ENCODE results near the gene CDX2. TPM values are rescaled to one million over a fixed set of nuclear protein-coding genes. Genes with fewer than 3 reads are reported as not detected.

CDX2 gene
- total RNA-seq, 2 donors from 2014 or later = 0.09 to 0.34 TPM

- H3K27ac ChIP-seq = peak overlapping the region in 1 of 2 donors; percentile 45
Observed at GRCh38 chr13:27954406-27954851, 14.7 kb downstream of the CDX2 start.

GRCh38 chr13:27953676-27954405, 15.3 kb downstream of the CDX2 start:
- WGBS = 3% methylated on average over 45 of the region's 71 CpGs
- peaks cover 3% of the 10 kb centered on the region for H3K27me3 ChIP-seq (replicated peaks; ENCODE audit: insufficient read depth)
- peak overlapping the region; percentile 18 to 36 for H3K4me3 ChIP-seq
- H3K4me1 ChIP-seq (replicated peaks) = no peaks in the 10 kb centered on the region
- H3K27ac ChIP-seq = peak overlapping the region in 1 of 2 donors; percentile 45
- DNase-seq (ENCODE audit: low spot score) = peak; percentile 47
- no peak for TF ChIP-seq POLR2AphosphoS5 (IDR thresholded peaks at IDR 0.05)
- TF ChIP-seq CTCF (IDR thresholded peaks at IDR 0.05) = peak; percentile 58 to 83 (median 68)
- no peaks in the 10 kb centered on the region for H3K36me3 ChIP-seq
- intact Hi-C loops (cut with DNase I) = no loop called here
- H3K9me3 ChIP-seq = no peaks in the 10 kb centered on the region

More at GRCh38 chr13:27954406-27954851, 14.7 kb downstream of the CDX2 start:
- H3K27me3 ChIP-seq (replicated peaks; ENCODE audit: insufficient read depth) = peaks cover 8% of the 10 kb centered on the region
- TF ChIP-seq POLR2AphosphoS5 (IDR thresholded peaks at IDR 0.05) = no peak
- no peak for TF ChIP-seq CTCF (IDR thresholded peaks at IDR 0.05)
- TF ChIP-seq POLR2A (IDR thresholded peaks at IDR 0.05) = no peak
- no peak for DNase-seq (ENCODE audit: low spot score)
- no peaks in the 10 kb centered on the region for H3K4me1 ChIP-seq (replicated peaks)
- no peaks in the 10 kb centered on the region for H3K36me3 ChIP-seq
- no peaks in the 10 kb centered on the region for H3K9me3 ChIP-seq
- WGBS = 7% methylated on average over 53 of the region's 56 CpGs
- peak overlapping the region; percentile 18 to 36 for H3K4me3 ChIP-seq
- intact Hi-C loops (cut with DNase I) = no loop called here

- H3K36me3 ChIP-seq = no peaks in the 10 kb centered on the region
- peak overlapping the region in 1 of 2 donors; percentile 36 for H3K4me3 ChIP-seq
- H3K4me1 ChIP-seq (replicated peaks) = no peaks in the 10 kb centered on the region
- 26% methylated on average over 30 of the region's 30 CpGs for WGBS
- TF ChIP-seq POLR2AphosphoS5 (IDR thresholded peaks at IDR 0.05) = no peak
- TF ChIP-seq POLR2A (IDR thresholded peaks at IDR 0.05) = no peak
- no peak for TF ChIP-seq CTCF (IDR thresholded peaks at IDR 0.05)
- H3K27ac ChIP-seq = no peak overlapping the region
- intact Hi-C loops (cut with DNase I) = no loop called here
- DNase-seq (ENCODE audit: low spot score) = no peak
- H3K27me3 ChIP-seq (replicated peaks; ENCODE audit: insufficient read depth) = no peaks in the 10 kb centered on the region
- H3K9me3 ChIP-seq = no peaks in the 10 kb centered on the region
Observed at GRCh38 chr13:27952876-27953675, 16.0 kb downstream of the CDX2 start.

GRCh38 chr13:27942972-27943371, 26.1 kb downstream of the CDX2 start:
- DNase-seq (ENCODE audit: low spot score) = no peak
- WGBS = 36% methylated on average over 1 of the region's 1 CpG
- intact Hi-C loops (cut with DNase I) = no loop called here

More at GRCh38 chr13:27942972-27943371, 26.1 kb downstream of the CDX2 start:
- Histone ChIP-seq H3K4me1 (replicated peaks) (no peaks in the 10 kb centered on the region), H3K9me3 (no peaks in the 10 kb centered on the region), H3K27ac (no peak overlapping the region), H3K36me3 (no peaks in the 10 kb centered on the region), H3K27me3 (replicated peaks; ENCODE audit: insufficient read depth) (no peaks in the 10 kb centered on the region), H3K4me3 (no peak overlapping the region)
- TF ChIP-seq CTCF (IDR thresholded peaks at IDR 0.05) (no peak), POLR2A (IDR thresholded peaks at IDR 0.05) (no peak), POLR2AphosphoS5 (IDR thresholded peaks at IDR 0.05) (no peak)
